HL-60 (cell line): ENCODE results near the gene ACTR8.

Source experiments
- DNase-seq, 2 experiments: peaks; one replicate each; pipeline ENCODE4 v3.0.0-alpha.2; 2010 to 2020; ENCODE audit warnings: low read depth in 1 of 2, low spot score in 1 of 2
- H3K27ac ChIP-seq: fragments of 250-450 bp; sonication (Bioruptor Pico); replicated peaks from 2 replicates; pipeline ENCODE4 v1.5.1; 2020; ENCODE audit warnings: mild to moderate bottlenecking, moderate library complexity
- H3K27me3 ChIP-seq: fragments of 250-450 bp; sonication (Bioruptor Pico); 2 replicates; pipeline ENCODE4 v1.5.1; 2021; ENCODE audit warnings: mild to moderate bottlenecking, moderate library complexity; ENCODE audit not compliant: insufficient read depth, poor library complexity, severe bottlenecking
- H3K4me3 ChIP-seq: replicated peaks from 2 replicates; pipeline ENCODE4 v1.5.1; 2011; ENCODE audit warnings: mild to moderate bottlenecking, control low read depth, low read length; ENCODE audit not compliant: insufficient read depth
- CTCF ChIP-seq: IDR thresholded peaks from one replicate; pipeline ENCODE4 v1.5.1; 2011; ENCODE audit warnings: low read length, control low read depth, inconsistent platforms; ENCODE audit not compliant: insufficient read depth
- GABPA ChIP-seq: IDR thresholded peaks from 2 replicates; pipeline ENCODE4 v1.6.1; 2012; ENCODE audit warnings: low read depth
- POLR2AphosphoS5 ChIP-seq: IDR thresholded peaks from 2 replicates; pipeline ENCODE4 v1.6.1; 2012; ENCODE audit warnings: low read depth
- REST ChIP-seq: IDR thresholded peaks from 2 replicates; pipeline ENCODE4 v1.6.1; 2012; ENCODE audit warnings: low read depth; ENCODE audit not compliant: insufficient replicate concordance
- SPI1 ChIP-seq: IDR thresholded peaks from 2 replicates; pipeline ENCODE4 v1.6.1; 2012; ENCODE audit warnings: low read depth, mild to moderate bottlenecking, borderline replicate concordance

Gene ACTR8

GRCh38 chr3:53891497-53892285 is 9.7 kb upstream of the ACTR8 start, which contains the start of gene SELENOK:
Gene SELENOK, minus strand, starts transcription at chr3:53891859.
- H3K4me3 ChIP-seq, result peak within 1 kb of the TSS; percentile 95
- H3K27ac ChIP-seq, result peak within 1 kb of the TSS; percentile 77
- peak; percentile 98 to 99 for DNase-seq
- no peaks in the 10 kb centered on the region for H3K27me3 ChIP-seq
- TF ChIP-seq SPI1, result peak; percentile 22; the same call in 1 of the 2 replicates
- peak; percentile 86 for TF ChIP-seq POLR2AphosphoS5
- TF ChIP-seq REST, result peak; percentile 6
- peak; percentile 91 for TF ChIP-seq GABPA
- no peak for TF ChIP-seq CTCF

- H3K27me3 ChIP-seq, result no peaks in the 10 kb centered on the region
- peak overlapping the region; percentile 77 for H3K27ac ChIP-seq
- peak overlapping the region; percentile 95 for H3K4me3 ChIP-seq
- no peak for TF ChIP-seq POLR2AphosphoS5
- peak in 1 of 2 experiments; percentile 21 for DNase-seq
Measured at GRCh38 chr3:53890726-53891475, 8.9 kb upstream of the ACTR8 start.

GRCh38 chr3:53888232-53888631 is 6.3 kb upstream of the ACTR8 start:
- DNase-seq, result no peak
- TF ChIP-seq CTCF (no peak), POLR2AphosphoS5 (no peak), GABPA (no peak), REST (no peak)
- H3K27me3 ChIP-seq, result no peaks in the 10 kb centered on the region
- no peak overlapping the region for H3K4me3 ChIP-seq
- H3K27ac ChIP-seq, result no peak overlapping the region

- TF ChIP-seq REST (no peak), POLR2AphosphoS5 (no peak), SPI1 (no peak), CTCF (no peak), GABPA (no peak)
- H3K27ac ChIP-seq, result no peak overlapping the region
Measured at GRCh38 chr3:53887446-53887845, 5.5 kb upstream of the ACTR8 start.

More at GRCh38 chr3:53887446-53887845, 5.5 kb upstream of the ACTR8 start:
- Histone ChIP-seq H3K4me3 (no peak overlapping the region), H3K27me3 (no peaks in the 10 kb centered on the region)
- DNase-seq, result no peak
